GM23338 (cell line): ENCODE results near the gene MRPL20. TPM values are rescaled to one million over a fixed set of nuclear protein-coding genes. Genes with fewer than 3 reads are reported as not detected.
"Not testable (repeated sequence)": the region's sequence is repeated elsewhere in the genome, so short reads cannot be mapped to it uniquely, and the experiment has no call there.

Experiments used
- ATAC-seq: fragments of 200-7000 bp; cut with Tn5 transposase; 3 replicates; pipeline ENCODE4 v1.9.1; 2020
- DNase-seq: peaks from one replicate; pipeline ENCODE4 v3.0.0-alpha.2; 2015; ENCODE audit warnings: low spot score
- H2AFZ ChIP-seq: fragments of 200-600 bp; sonication (generic); 2 replicates; pipeline ENCODE4 v1.8.0; 2016; ENCODE audit warnings: antibody characterized with exemption, mild to moderate bottlenecking, moderate library complexity
- H3F3A ChIP-seq: fragments of 200-600 bp; sonication (generic); replicated peaks from 2 replicates; pipeline ENCODE4 v1.8.0; 2017; ENCODE audit warnings: antibody characterized with exemption, mixed run types, low read depth
- H3K27ac ChIP-seq: fragments of 200-600 bp; sonication (generic); 2 replicates; pipeline ENCODE4 v1.6.1; 2016; ENCODE audit warnings: low read depth
- H3K27me3 ChIP-seq: fragments of 200-600 bp; sonication (generic); 2 replicates; pipeline ENCODE4 v1.8.0; 2016; ENCODE audit warnings: mild to moderate bottlenecking, mixed run types, moderate library complexity; ENCODE audit not compliant: insufficient read depth
- H3K36me3 ChIP-seq: fragments of 200-600 bp; sonication (generic); 2 replicates; pipeline ENCODE4 v1.8.0; 2016; ENCODE audit warnings: mild to moderate bottlenecking; ENCODE audit not compliant: insufficient read depth
- H3K4me1 ChIP-seq: fragments of 200-600 bp; sonication (generic); 2 replicates; pipeline ENCODE4 v1.8.0; 2016; ENCODE audit warnings: mild to moderate bottlenecking, moderate library complexity; ENCODE audit not compliant: insufficient read depth
- H3K4me2 ChIP-seq: fragments of 200-600 bp; sonication (generic); 2 replicates; pipeline ENCODE4 v1.7.1; 2017; ENCODE audit warnings: mixed run types
- H3K4me3 ChIP-seq: fragments of 200-600 bp; sonication (generic); 2 replicates; pipeline ENCODE4 v1.6.1; 2016; ENCODE audit warnings: mixed run types
- H3K79me2 ChIP-seq: fragments of 200-600 bp; sonication (generic); replicated peaks from 2 replicates; pipeline ENCODE4 v1.8.0; 2017; ENCODE audit warnings: mild to moderate bottlenecking; ENCODE audit not compliant: insufficient read depth
- H3K9me2 ChIP-seq: fragments of 200-600 bp; sonication (generic); 2 replicates; pipeline ENCODE4 v1.8.0; 2017; ENCODE audit not compliant: insufficient read depth
- H4K20me1 ChIP-seq: fragments of 200-600 bp; sonication (generic); replicated peaks from 2 replicates; pipeline ENCODE4 v1.8.0; 2017; ENCODE audit warnings: mild to moderate bottlenecking; ENCODE audit not compliant: insufficient read depth
- H3K27ac Mint-ChIP-seq: 2 replicates; pipeline ENCODE4 v1.8.0; 2020; ENCODE audit warnings: inconsistent platforms, mild to moderate bottlenecking, moderate library complexity, mixed read lengths
- H3K27me3 Mint-ChIP-seq: 3 replicates; pipeline ENCODE4 v1.8.0; 2022; ENCODE audit warnings: low read depth, mild to moderate bottlenecking, moderate library complexity, mixed read lengths, inconsistent platforms; ENCODE audit not compliant: insufficient read depth, poor library complexity
- H3K36me3 Mint-ChIP-seq: 3 replicates; pipeline ENCODE4 v1.8.0; 2021; ENCODE audit warnings: low read depth, mild to moderate bottlenecking, inconsistent platforms, moderate library complexity, mixed read lengths
- H3K4me1 Mint-ChIP-seq: 3 replicates; pipeline ENCODE4 v1.8.0; 2020; ENCODE audit warnings: mild to moderate bottlenecking, inconsistent platforms, mixed read lengths
- H3K4me3 Mint-ChIP-seq: 3 replicates; pipeline ENCODE4 v1.8.0; 2021; ENCODE audit warnings: moderate library complexity, mild to moderate bottlenecking, inconsistent platforms, mixed read lengths
- H3K9me3 Mint-ChIP-seq: 3 replicates; pipeline ENCODE4 v1.8.0; 2020; ENCODE audit warnings: moderate library complexity, mild to moderate bottlenecking, inconsistent platforms, mixed read lengths
- CREB1 ChIP-seq: fragments of 250-450 bp; sonication (Bioruptor Pico); IDR thresholded peaks from 2 replicates; pipeline ENCODE4 v1.5.0; 2020; ENCODE audit warnings: low read depth, mild to moderate bottlenecking, moderate library complexity
- JUNB ChIP-seq: IDR thresholded peaks from one replicate; pipeline ENCODE4 v1.6.1; 2016; ENCODE audit warnings: antibody characterized with exemption; ENCODE audit not compliant: unreplicated experiment
- POLR2AphosphoS5 ChIP-seq: IDR thresholded peaks from 2 replicates; pipeline ENCODE4 v1.6.1; 2016; ENCODE audit warnings: antibody characterized with exemption, low read depth
- REST ChIP-seq: IDR thresholded peaks from one replicate; pipeline ENCODE4 v1.6.1; 2018; ENCODE audit warnings: antibody characterized with exemption; ENCODE audit not compliant: unreplicated experiment
- ZNF114 ChIP-seq: fragments of 250-450 bp; sonication (Bioruptor Pico); IDR thresholded peaks from 2 replicates; pipeline ENCODE4 v1.5.0; 2020; ENCODE audit warnings: mild to moderate bottlenecking, moderate library complexity
- ZNF462 ChIP-seq: fragments of 250-450 bp; sonication (Bioruptor Pico); IDR thresholded peaks from 2 replicates; pipeline ENCODE4 v1.5.0; 2020; ENCODE audit warnings: mild to moderate bottlenecking, moderate library complexity
- polyA plus RNA-seq: library from polyadenylated mRNA; unstranded; fragments of >200 nt; fragmentation: Nextera tagmentation; extraction: Ambion mirVana; gene quantifications from 2 replicates; pipeline ENCODE4 v1.2.1, GENCODE V29; 2016
- total RNA-seq: library from RNA; depleted of rRNA; stranded (reverse); fragments of >200 nt; shearing (Covaris generic); gene quantifications from 2 replicates; pipeline ENCODE4 v1.2.3, GENCODE V29; 2014
- TF ChIP-seq, protein P1 (sequence below), 2 experiments: fragments of 200-600 bp in 1 of 2; sonication (generic) in 1 of 2; conservative IDR thresholded peaks; 2 replicates each; pipeline versions ENCODE4 v1.5.1 to v1.6.1; 2016 to 2017; ENCODE audit warnings: antibody characterized with exemption in 2 of 2, low read depth in 2 of 2, mild to moderate bottlenecking in 2 of 2, moderate library complexity in 1 of 2

Gene MRPL20
- total and polyA plus RNA-seq, 2 experiments from 2014 or later = 173 to 319 TPM

GRCh38 chr1:1429671-1430073 is 22.6 kb upstream of the MRPL20 start (continued):
- TF ChIP-seq ZNF462 (CRISPR knock-in tag) = no peak
- no peak for TF ChIP-seq REST
- no peak for TF ChIP-seq CREB1 (CRISPR knock-in tag)
- TF ChIP-seq POLR2AphosphoS5 = no peak
- TF ChIP-seq JUNB = no peak
- no peak for TF ChIP-seq ZNF114 (CRISPR knock-in tag)
- TF ChIP-seq, protein P1, sequence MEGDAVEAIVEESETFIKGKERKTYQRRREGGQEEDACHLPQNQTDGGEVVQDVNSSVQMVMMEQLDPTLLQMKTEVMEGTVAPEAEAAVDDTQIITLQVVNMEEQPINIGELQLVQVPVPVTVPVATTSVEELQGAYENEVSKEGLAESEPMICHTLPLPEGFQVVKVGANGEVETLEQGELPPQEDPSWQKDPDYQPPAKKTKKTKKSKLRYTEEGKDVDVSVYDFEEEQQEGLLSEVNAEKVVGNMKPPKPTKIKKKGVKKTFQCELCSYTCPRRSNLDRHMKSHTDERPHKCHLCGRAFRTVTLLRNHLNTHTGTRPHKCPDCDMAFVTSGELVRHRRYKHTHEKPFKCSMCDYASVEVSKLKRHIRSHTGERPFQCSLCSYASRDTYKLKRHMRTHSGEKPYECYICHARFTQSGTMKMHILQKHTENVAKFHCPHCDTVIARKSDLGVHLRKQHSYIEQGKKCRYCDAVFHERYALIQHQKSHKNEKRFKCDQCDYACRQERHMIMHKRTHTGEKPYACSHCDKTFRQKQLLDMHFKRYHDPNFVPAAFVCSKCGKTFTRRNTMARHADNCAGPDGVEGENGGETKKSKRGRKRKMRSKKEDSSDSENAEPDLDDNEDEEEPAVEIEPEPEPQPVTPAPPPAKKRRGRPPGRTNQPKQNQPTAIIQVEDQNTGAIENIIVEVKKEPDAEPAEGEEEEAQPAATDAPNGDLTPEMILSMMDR (conservative IDR thresholded peaks at IDR 0.05; ENCODE audit: low read depth in 2 of 2) = no peak

DNA sequence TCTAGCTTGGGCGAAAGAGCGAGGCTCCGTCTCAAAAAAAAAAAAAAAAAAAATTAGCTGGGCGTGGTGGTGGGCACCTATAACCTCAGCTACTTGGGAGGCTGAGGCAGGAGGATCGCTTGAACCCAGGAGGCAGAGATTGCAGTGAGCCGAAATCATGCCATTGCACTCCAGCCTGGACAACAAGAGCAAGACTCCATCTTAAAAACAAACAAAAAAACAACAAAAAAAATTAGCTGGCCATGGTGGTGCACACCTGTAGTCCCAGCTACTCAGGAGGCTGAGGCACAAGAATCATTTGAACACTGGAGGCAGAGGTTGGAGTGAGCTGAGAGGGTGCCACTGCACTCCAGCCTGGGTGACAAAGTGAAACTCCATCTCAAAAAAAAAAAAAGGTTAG is 21.9 kb upstream of the MRPL20 start:
- ATAC-seq, H3K27me3 ChIP-seq, H4K20me1 ChIP-seq, H3K27ac Mint-ChIP-seq, DNase-seq, H3K36me3 ChIP-seq, H3K4me3 ChIP-seq, H3K9me3 Mint-ChIP-seq, H3K36me3 Mint-ChIP-seq, H3K9me2 ChIP-seq, H3K4me3 Mint-ChIP-seq, H2AFZ ChIP-seq, H3K4me2 ChIP-seq, H3K79me2 ChIP-seq, H3K27ac ChIP-seq: not testable (repeated sequence)
- Mint-ChIP-seq H3K4me1 (peaks cover 48% of the 10 kb centered on the region), H3K27me3 (peaks cover 22% of the 10 kb centered on the region)
- Histone ChIP-seq H3F3A (peaks cover 17% of the 10 kb centered on the region), H3K4me1 (peaks cover 41% of the 10 kb centered on the region)
